Measurements from ENCODE around the gene ATP6V1G1. TPM values are rescaled to one million over a fixed set of nuclear protein-coding genes. Genes with fewer than 3 reads are reported as not detected.

ATP6V1G1 gene
- total and polyA plus RNA-seq, 2 of the 13 experiments (the other 11 are each of a cell fraction or from before 2014, with no cell fraction given): 108 to 158 TPM

DNA sequence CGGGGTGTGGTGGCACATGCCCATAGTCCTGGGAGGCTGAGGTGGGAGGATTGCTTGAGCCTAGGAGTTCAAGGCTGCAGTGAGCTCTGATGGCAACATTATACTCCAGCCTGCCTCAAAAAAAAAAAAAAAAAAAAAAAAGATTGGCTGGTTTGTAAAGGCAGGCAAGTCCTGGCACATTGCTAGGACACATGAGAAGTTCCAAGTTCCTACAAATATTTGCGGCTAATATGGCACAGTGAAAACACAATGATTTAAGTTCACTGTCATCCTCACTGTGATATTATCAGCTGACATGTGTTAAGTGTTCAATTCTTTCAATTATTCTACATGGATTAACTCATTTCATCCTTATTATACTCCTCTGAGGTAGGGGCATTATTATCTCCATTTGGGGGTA is 43.6 kb downstream of the ATP6V1G1 start:
- H3K4me2 ChIP-seq (ENCODE audit: low read depth, low read length): no peak overlapping the region

DNA sequence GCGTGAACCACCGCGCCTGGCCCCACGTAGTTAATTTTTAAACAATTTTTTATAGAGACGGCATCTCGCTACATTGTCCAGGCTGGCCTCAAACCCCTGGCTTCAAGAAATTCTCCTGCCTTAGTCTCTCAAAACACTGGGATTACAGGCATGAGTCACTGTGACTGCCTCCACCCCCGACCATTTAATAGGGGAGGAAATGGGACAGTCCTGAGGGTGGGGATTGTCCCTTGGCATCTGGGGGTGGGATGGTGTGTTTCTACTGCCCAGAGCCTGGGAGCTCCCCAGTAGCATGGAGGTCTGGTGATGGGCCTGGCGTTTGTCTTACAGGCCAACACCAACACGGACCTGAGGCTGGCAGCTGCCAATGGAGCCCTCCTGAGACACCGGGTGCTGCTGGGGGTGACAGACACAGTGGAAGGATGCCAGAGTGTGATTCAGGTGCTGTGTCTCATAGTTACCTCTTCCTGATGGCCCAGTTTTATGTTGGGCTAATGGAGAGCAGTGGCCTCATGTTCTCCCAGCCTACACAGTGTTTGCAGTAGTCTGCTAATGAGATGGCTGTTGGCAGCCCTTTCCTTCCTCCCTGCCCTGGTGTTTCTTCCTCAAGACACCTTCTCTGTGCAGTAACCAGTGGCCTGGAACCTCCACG is 46.0 kb downstream of the ATP6V1G1 start:
- Histone ChIP-seq H4K20me1 (ENCODE audit: insufficient read depth, low read length) (no peaks in the 10 kb centered on the region), H3K4me2 (ENCODE audit: low read depth, low read length) (no peak overlapping the region), H3K4me1 (ENCODE audit: insufficient read depth, low read length) (peaks cover 6% of the 10 kb centered on the region), H3K4me3 (replicated peaks in 1 of 3; ENCODE audit: insufficient read depth in 1 of 3, low read depth in 2 of 3, low read length in 3 of 3) (no peak overlapping the region), H3K9me3 (ENCODE audit: low read length) (no peaks in the 10 kb centered on the region), H3K27me3 (ENCODE audit: control insufficient read depth in 1 of 2, insufficient read depth in 2 of 2, low read length in 2 of 2) (no peaks in the 10 kb centered on the region), H3K36me3 (replicated peaks in 1 of 2; ENCODE audit: control insufficient read depth in 1 of 2, insufficient read depth in 2 of 2, low read length in 2 of 2) (peaks cover 3 to 28% of the 10 kb centered on the region in 2 experiments), H2AFZ (ENCODE audit: low read length) (no peak overlapping the region), H3K79me2 (ENCODE audit: insufficient read depth, low read length) (no peaks in the 10 kb centered on the region), H3K9ac (ENCODE audit: insufficient read depth, low read depth, low read length) (no peak overlapping the region), H3K27ac (ENCODE audit: extremely low read length, insufficient read depth, low read length) (no peak overlapping the region)
- intact Hi-C loops (cut with micrococcal nuclease; ENCODE audit: unreplicated experiment) (no loop called here), in situ Hi-C loops (cut with HindIII; ENCODE audit: extremely low pct_ligation_motif_present, low pct_unique_long_range_greater_than_20kb) (no loop called here)
- CTCF ChIA-PET (ENCODE audit: low intra/inter-chr PET ratio, low total read pairs): no interaction called here
- POLR2A ChIA-PET: no interaction called here
- no peak for DNase-seq (ENCODE audit: low spot score)
- no peak for ATAC-seq
- 93% methylated on average over 9 of the region's 11 CpGs for WGBS (ENCODE audit: low lambda C conversion rate)
- no peak for FAIRE-seq
- no TSS peak for BruUV-seq (replicated peaks)
- no peak for TF ChIP-seq FOXP1 (IDR thresholded peaks at IDR 0.05)
- no peak for TF ChIP-seq FOXP1 (CRISPR knock-in tag; IDR thresholded peaks at IDR 0.05)
- TF ChIP-seq ZNF557 (CRISPR knock-in tag; IDR thresholded peaks at IDR 0.05): no peak
- TF ChIP-seq ZFP37 (CRISPR knock-in tag; IDR thresholded peaks at IDR 0.05; ENCODE audit: borderline replicate concordance): no peak
- TF ChIP-seq MEF2D (CRISPR knock-in tag; IDR thresholded peaks at IDR 0.05): no peak
- no peak for TF ChIP-seq ZBTB42 (CRISPR knock-in tag; IDR thresholded peaks at IDR 0.05)
- no peak for TF ChIP-seq IRF1 (CRISPR knock-in tag; IDR thresholded peaks at IDR 0.05; ENCODE audit: low read depth)
- no peak for TF ChIP-seq ZSCAN29 (CRISPR knock-in tag; conservative IDR thresholded peaks at IDR 0.05)
- TF ChIP-seq MYNN (CRISPR knock-in tag; IDR thresholded peaks at IDR 0.05; ENCODE audit: low read depth): no peak
- TF ChIP-seq LCORL (IDR thresholded peaks at IDR 0.05): no peak
- no peak for TF ChIP-seq LCORL (CRISPR knock-in tag; IDR thresholded peaks at IDR 0.05)
- TF ChIP-seq ZNF251 (CRISPR knock-in tag; IDR thresholded peaks at IDR 0.05): no peak

More for the DNA sequence above, 43.6 kb downstream of the ATP6V1G1 start:
- Histone ChIP-seq H2AFZ (ENCODE audit: low read length) (no peak overlapping the region), H3K9me3 (ENCODE audit: low read length) (no peaks in the 10 kb centered on the region), H3K79me2 (ENCODE audit: insufficient read depth, low read length) (no peaks in the 10 kb centered on the region), H3K4me1 (ENCODE audit: insufficient read depth, low read length) (peaks cover 16% of the 10 kb centered on the region), H4K20me1 (ENCODE audit: insufficient read depth, low read length) (no peaks in the 10 kb centered on the region), H3K27ac (ENCODE audit: extremely low read length, insufficient read depth, low read length) (no peak overlapping the region), H3K4me3 (replicated peaks in 1 of 3; ENCODE audit: insufficient read depth in 1 of 3, low read depth in 2 of 3, low read length in 3 of 3) (no peak overlapping the region), H3K9ac (ENCODE audit: insufficient read depth, low read depth, low read length) (no peak overlapping the region), H3K36me3 (replicated peaks in 1 of 2; ENCODE audit: control insufficient read depth in 1 of 2, insufficient read depth in 2 of 2, low read length in 2 of 2) (peaks cover 4 to 42% of the 10 kb centered on the region in 2 experiments), H3K27me3 (ENCODE audit: control insufficient read depth in 1 of 2, insufficient read depth in 2 of 2, low read length in 2 of 2) (no peaks in the 10 kb centered on the region)
- WGBS (ENCODE audit: low lambda C conversion rate): 51% methylated on average over 2 of the region's 2 CpGs
- ATAC-seq (no peak), FAIRE-seq (no peak), DNase-seq (ENCODE audit: low spot score) (no peak)
- in situ Hi-C loops (cut with HindIII; ENCODE audit: extremely low pct_ligation_motif_present, low pct_unique_long_range_greater_than_20kb) (no loop called here), intact Hi-C loops (cut with micrococcal nuclease; ENCODE audit: unreplicated experiment) (no loop called here)
- ChIA-PET POLR2A (no interaction called here), CTCF (ENCODE audit: low intra/inter-chr PET ratio, low total read pairs) (no interaction called here)
- TF ChIP-seq ZNF121 (CRISPR knock-in tag; IDR thresholded peaks at IDR 0.05) (no peak), FOXM1 (CRISPR knock-in tag; IDR thresholded peaks at IDR 0.05) (no peak), ZNF773 (CRISPR knock-in tag; IDR thresholded peaks at IDR 0.05; ENCODE audit: borderline replicate concordance) (no peak), HIVEP1 (CRISPR knock-in tag; IDR thresholded peaks at IDR 0.05) (no peak), ZNF619 (CRISPR knock-in tag; IDR thresholded peaks at IDR 0.05) (no peak), SAFB2 (CRISPR knock-in tag; IDR thresholded peaks at IDR 0.05; ENCODE audit: borderline replicate concordance, low read depth) (no peak), SKI (IDR thresholded peaks at IDR 0.05; ENCODE audit: partially characterized antibody) (no peak), IKZF5 (CRISPR knock-in tag; IDR thresholded peaks at IDR 0.05) (no peak), NCOA1 (CRISPR knock-in tag; IDR thresholded peaks at IDR 0.05) (no peak)
- no TSS peak for BruUV-seq (replicated peaks)
